Left colon (tissue), 2 donors: Measurements from ENCODE around the gene POLR3B. TPM values are rescaled to one million over a fixed set of nuclear protein-coding genes. Genes with fewer than 3 reads are reported as not detected.
A peak's percentile ranks its signal among the peaks of the same experiment; 100 is the strongest.
"Not testable (repeated sequence)": the region's sequence is repeated elsewhere in the genome, so short reads cannot be mapped to it uniquely, and the experiment has no call there.

Experiments
- ATAC-seq: fragments of 200-7000 bp; cut with Tn5 transposase; one replicate; pipeline ENCODE4 v1.9.1; 2020; ENCODE audit warnings: mild to moderate bottlenecking, moderate library complexity
- DNase-seq, 2 donors: peaks; one replicate each; pipeline ENCODE4 v3.0.0-alpha.2; 2020
- intact Hi-C, 2 donors: fragments of 100-400 bp; cut with DNase I in 1 of 2; cut with micrococcal nuclease in 1 of 2; formaldehyde crosslinking; loops; one replicate each; pipeline versions ENCODE4 v1.11.2 to v1.14.0; 2022; cut with DNase I, micrococcal nuclease
- total RNA-seq, 2 donors: library from RNA; stranded (reverse); fragmentation: NEBNext Ultra II Directional; extraction: Animal tissue kit (Norgen Biotek cat#: 25700); gene quantifications; one replicate each; pipeline ENCODE4 v1.2.1, GENCODE V29; 2021
- donor health status: DM: no; HTN: no; CAD: no.
- donor health status: DM: yes; HTN: yes; CAD: no.

POLR3B gene
- total RNA-seq, 2 donors from 2014 or later = 8.1 to 8.9 TPM

- ATAC-seq = no peak
- intact Hi-C loops = no loop called here
These were observed 78.6 kb downstream of the POLR3B start for GRCh38 chr12:106436164-106436563.

GRCh38 chr12:106442575-106442974 is 85.0 kb downstream of the POLR3B start:
- intact Hi-C loops = no loop called here
- ATAC-seq = no peak
- DNase-seq = no peak

More at GRCh38 chr12:106436164-106436563, 78.6 kb downstream of the POLR3B start:
- DNase-seq = no peak

GRCh38 chr12:106445053-106445452 is 87.5 kb downstream of the POLR3B start:
- no peak for DNase-seq
- ATAC-seq = peak; percentile 30
- intact Hi-C loops = no loop called here

- intact Hi-C loops = no loop called here
- DNase-seq = no peak
- no peak for ATAC-seq
These were observed 88.4 kb downstream of the POLR3B start for GRCh38 chr12:106445959-106446358.

GRCh38 chr12:106446419-106447092 is 89.0 kb downstream of the POLR3B start:
- ATAC-seq (no peak), DNase-seq (no peak)
- intact Hi-C loops = no loop called here

GRCh38 chr12:106452309-106452708 is 94.8 kb downstream of the POLR3B start:
- intact Hi-C loops = no loop called here
- ATAC-seq = no peak
- DNase-seq = no peak

GRCh38 chr12:106455111-106455510 is 97.6 kb downstream of the POLR3B start:
- ATAC-seq (no peak), DNase-seq (no peak)
- intact Hi-C loops = no loop called here

- intact Hi-C loops = no loop called here
- DNase-seq (no peak), ATAC-seq (no peak)
These were observed 101.6 kb downstream of the POLR3B start for GRCh38 chr12:106459124-106459523.

- no peak for DNase-seq
- no peak for ATAC-seq
- intact Hi-C loops = no loop called here
These were observed 102.0 kb downstream of the POLR3B start for GRCh38 chr12:106459534-106459933.

GRCh38 chr12:106461730-106462129 is 104.2 kb downstream of the POLR3B start:
- ATAC-seq (no peak), DNase-seq (no peak)
- intact Hi-C loops = no loop called here

- ATAC-seq, intact Hi-C loops: not testable (repeated sequence)
These were observed 108.1 kb downstream of the POLR3B start for GRCh38 chr12:106465605-106466004.

GRCh38 chr12:106475662-106476061 is 118.1 kb downstream of the POLR3B start:
- ATAC-seq, intact Hi-C loops, DNase-seq: not testable (repeated sequence)

More at GRCh38 chr12:106465605-106466004, 108.1 kb downstream of the POLR3B start:
- DNase-seq = not testable (repeated sequence)

GRCh38 chr12:106477627-106478026 is 120.1 kb downstream of the POLR3B start:
- peak in 1 of 2 donors; percentile 6 for DNase-seq
- ATAC-seq, intact Hi-C loops: not testable (repeated sequence)

GRCh38 chr12:106480251-106480650 is 122.7 kb downstream of the POLR3B start:
- intact Hi-C loops = no loop called here
- ATAC-seq (peak; percentile 56), DNase-seq (peak in 1 of 2 donors; percentile 5)

GRCh38 chr12:106481246-106481645 is 123.7 kb downstream of the POLR3B start:
- intact Hi-C loops = no loop called here
- DNase-seq (no peak), ATAC-seq (no peak)

- DNase-seq = no peak
- intact Hi-C loops = no loop called here
These were observed 130.1 kb downstream of the POLR3B start for GRCh38 chr12:106487664-106488063.

GRCh38 chr12:106488884-106489283 is 131.3 kb downstream of the POLR3B start:
- intact Hi-C loops = no loop called here
- ATAC-seq (no peak), DNase-seq (no peak)

More at GRCh38 chr12:106487664-106488063, 130.1 kb downstream of the POLR3B start:
- no peak for ATAC-seq

GRCh38 chr12:106490264-106490663 is 132.7 kb downstream of the POLR3B start:
- DNase-seq (no peak), ATAC-seq (no peak)
- intact Hi-C loops = no loop called here

- intact Hi-C loops = no loop called here
- ATAC-seq (no peak), DNase-seq (no peak)
These were observed 135.3 kb downstream of the POLR3B start for GRCh38 chr12:106492857-106493256.

GRCh38 chr12:106493531-106493930 is 136.0 kb downstream of the POLR3B start:
- intact Hi-C loops = no loop called here
- DNase-seq = no peak
- peak; percentile 46 for ATAC-seq
